SJSA1 (cell line): ENCODE data around the gene TFDP2. TPM values are rescaled to one million over a fixed set of nuclear protein-coding genes. Genes with fewer than 3 reads are reported as not detected.
"Not testable (repeated sequence)": the region's sequence is repeated elsewhere in the genome, so short reads cannot be mapped to it uniquely, and the experiment has no call there.

Experiments used
- DNase-seq, 2 experiments: peaks; one replicate each; pipeline ENCODE4 v3.0.0-alpha.2; 2015 to 2020; ENCODE audit warnings: low spot score in 2 of 2, low read depth in 1 of 2
- H3K27ac ChIP-seq: fragments of 250-450 bp; sonication (Bioruptor Pico); 2 replicates; pipeline ENCODE4 v1.5.1; 2020; ENCODE audit warnings: mild to moderate bottlenecking, moderate library complexity
- H3K27me3 ChIP-seq: fragments of 250-450 bp; sonication (Bioruptor Pico); replicated peaks from 2 replicates; pipeline ENCODE4 v1.5.1; 2020; ENCODE audit warnings: mild to moderate bottlenecking, moderate library complexity
- H3K36me3 ChIP-seq: fragments of 250-450 bp; sonication (Bioruptor Pico); 2 replicates; pipeline ENCODE4 v1.5.1; 2020; ENCODE audit warnings: mild to moderate bottlenecking
- H3K4me1 ChIP-seq: fragments of 250-450 bp; sonication (Bioruptor Pico); replicated peaks from 2 replicates; pipeline ENCODE4 v1.6.1; 2021; ENCODE audit warnings: mild to moderate bottlenecking
- H3K4me3 ChIP-seq: fragments of 250-450 bp; sonication (Bioruptor Pico); 2 replicates; pipeline ENCODE4 v1.5.1; 2020; ENCODE audit warnings: mild to moderate bottlenecking
- H3K9me3 ChIP-seq: fragments of 250-450 bp; sonication (Bioruptor Pico); replicated peaks from 2 replicates; pipeline ENCODE4 v1.5.1; 2020; ENCODE audit warnings: mild to moderate bottlenecking
- total RNA-seq: library from RNA; depleted of rRNA; stranded (reverse); fragments of >200 nt; shearing (Covaris generic); gene quantifications from 2 replicates; pipeline ENCODE4 v1.2.3, GENCODE V29; 2014

The TFDP2 gene
- total RNA-seq, 1 experiment from 2014 or later, result 119 TPM

- Histone ChIP-seq H3K9me3 (no peaks in the 10 kb centered on the region), H3K4me3 (no peak overlapping the region), H3K36me3 (no peaks in the 10 kb centered on the region), H3K27ac (no peak overlapping the region), H3K4me1 (no peaks in the 10 kb centered on the region), H3K27me3 (no peaks in the 10 kb centered on the region)
- DNase-seq, result no peak
Measured at GRCh38 chr3:142115867-142116668, 33.3 kb downstream of the TFDP2 start.

- no peak for DNase-seq
- no peaks in the 10 kb centered on the region for H3K4me1 ChIP-seq
- no peak overlapping the region for H3K27ac ChIP-seq
- no peaks in the 10 kb centered on the region for H3K27me3 ChIP-seq
- H3K4me3 ChIP-seq, result no peak overlapping the region
- H3K36me3 ChIP-seq, result no peaks in the 10 kb centered on the region
- H3K9me3 ChIP-seq, result no peaks in the 10 kb centered on the region
Measured at GRCh38 chr3:142112601-142113000, 36.7 kb downstream of the TFDP2 start.

- DNase-seq, result no peak
- Histone ChIP-seq H3K4me1 (no peaks in the 10 kb centered on the region), H3K36me3 (no peaks in the 10 kb centered on the region), H3K4me3 (no peak overlapping the region), H3K27me3 (no peaks in the 10 kb centered on the region), H3K9me3 (no peaks in the 10 kb centered on the region), H3K27ac (no peak overlapping the region)
Measured at GRCh38 chr3:142106548-142106947, 42.8 kb downstream of the TFDP2 start.

DNA sequence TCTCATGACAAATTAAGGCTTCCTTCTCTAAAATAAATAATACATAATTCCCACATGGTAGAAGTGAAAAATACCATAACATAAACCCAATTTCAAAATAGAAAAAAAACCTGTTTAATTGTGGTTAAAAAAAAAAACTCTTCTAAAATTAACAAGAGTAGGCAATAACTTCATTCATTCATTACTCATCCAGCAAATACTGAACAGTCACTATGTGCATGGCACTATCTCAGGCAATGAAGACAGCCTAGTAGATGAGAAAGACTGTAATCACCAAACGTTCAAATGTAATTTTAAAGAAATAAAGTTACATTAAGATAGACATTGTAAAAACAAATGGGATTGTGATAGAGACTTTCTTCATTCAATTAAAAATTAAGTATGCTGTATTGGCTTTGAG is 43.4 kb downstream of the TFDP2 start:
- Histone ChIP-seq H3K4me3 (no peak overlapping the region), H3K27ac (no peak overlapping the region), H3K27me3 (no peaks in the 10 kb centered on the region), H3K4me1 (no peaks in the 10 kb centered on the region), H3K9me3 (no peaks in the 10 kb centered on the region), H3K36me3 (no peaks in the 10 kb centered on the region)
- no peak for DNase-seq

DNA sequence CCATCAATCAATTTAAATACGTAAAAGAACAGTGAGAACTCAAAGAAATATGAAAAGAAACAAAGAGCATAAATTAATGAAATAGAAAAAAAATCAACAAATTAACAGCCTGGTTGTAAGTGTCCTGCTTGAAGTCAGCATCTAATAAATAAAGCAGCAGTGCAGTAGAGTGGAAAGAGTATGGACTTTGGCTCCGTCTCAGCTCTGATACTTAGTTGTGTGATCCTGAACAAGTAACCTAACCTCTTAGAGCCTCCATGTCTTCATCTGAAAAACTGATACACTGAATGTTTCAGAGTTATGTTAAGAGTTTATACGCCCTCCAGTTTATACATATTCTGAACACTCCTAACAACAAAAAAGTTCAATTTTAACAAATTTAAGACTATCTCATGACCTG is 44.6 kb downstream of the TFDP2 start:
- Histone ChIP-seq H3K4me1 (no peaks in the 10 kb centered on the region), H3K27ac (no peak overlapping the region), H3K27me3 (no peaks in the 10 kb centered on the region), H3K4me3 (no peak overlapping the region), H3K9me3 (no peaks in the 10 kb centered on the region), H3K36me3 (no peaks in the 10 kb centered on the region)
- DNase-seq, result no peak

DNA sequence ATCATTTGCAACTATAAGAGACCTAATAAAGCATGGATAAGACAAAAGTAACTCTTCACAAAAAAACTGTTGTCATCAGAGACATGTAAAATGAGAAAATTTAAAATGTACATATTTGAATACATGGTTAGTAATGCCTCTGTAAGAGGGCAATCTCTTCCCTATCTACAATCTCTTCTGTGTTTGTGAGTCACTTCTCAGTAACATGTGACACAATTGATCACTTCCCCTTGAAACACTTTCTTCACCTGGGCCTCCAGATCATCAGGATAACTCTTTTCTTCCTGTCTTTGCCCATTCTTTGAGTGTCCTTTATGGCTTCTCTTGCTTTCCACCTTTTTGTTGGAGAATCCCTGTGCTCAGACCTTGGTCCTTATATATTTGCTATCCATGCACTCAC is 50.4 kb downstream of the TFDP2 start:
- Histone ChIP-seq H3K27me3 (no peaks in the 10 kb centered on the region), H3K27ac (no peak overlapping the region), H3K4me1 (no peaks in the 10 kb centered on the region), H3K4me3 (no peak overlapping the region), H3K9me3 (no peaks in the 10 kb centered on the region), H3K36me3 (no peaks in the 10 kb centered on the region)
- DNase-seq, result no peak

- no peak for DNase-seq
- Histone ChIP-seq H3K36me3 (no peaks in the 10 kb centered on the region), H3K4me3 (no peak overlapping the region), H3K4me1 (no peaks in the 10 kb centered on the region), H3K9me3 (no peaks in the 10 kb centered on the region), H3K27ac (no peak overlapping the region), H3K27me3 (no peaks in the 10 kb centered on the region)
Measured at GRCh38 chr3:142097099-142097843, 52.1 kb downstream of the TFDP2 start.

DNA sequence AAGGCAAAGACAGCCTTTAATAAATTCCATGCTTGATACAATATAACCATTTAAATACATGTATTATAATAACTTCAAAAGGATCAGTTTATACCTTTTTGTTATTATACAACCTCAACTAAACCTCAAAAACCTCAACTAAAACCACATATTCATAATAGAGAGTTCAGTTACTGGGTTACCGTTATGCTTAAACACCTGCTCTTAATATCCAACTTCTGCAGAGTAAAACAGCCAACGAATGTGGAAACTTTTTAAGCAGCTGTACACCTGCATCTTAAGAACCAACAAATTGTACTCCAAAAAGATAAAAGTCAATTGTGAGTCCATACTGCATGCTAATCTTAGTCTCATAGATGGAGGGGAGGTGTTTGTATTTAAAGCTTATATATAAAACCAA is 53.5 kb downstream of the TFDP2 start:
- no peak overlapping the region for H3K4me3 ChIP-seq
- H3K36me3 ChIP-seq, result no peaks in the 10 kb centered on the region
- no peaks in the 10 kb centered on the region for H3K27me3 ChIP-seq
- no peaks in the 10 kb centered on the region for H3K9me3 ChIP-seq
- no peak overlapping the region for H3K27ac ChIP-seq
- DNase-seq, result no peak
- H3K4me1 ChIP-seq, result no peaks in the 10 kb centered on the region

- H3K27ac ChIP-seq, H3K4me1 ChIP-seq, H3K27me3 ChIP-seq, H3K4me3 ChIP-seq, H3K9me3 ChIP-seq, DNase-seq, H3K36me3 ChIP-seq: not testable (repeated sequence)
Measured at GRCh38 chr3:142088925-142089324, 60.4 kb downstream of the TFDP2 start.

DNA sequence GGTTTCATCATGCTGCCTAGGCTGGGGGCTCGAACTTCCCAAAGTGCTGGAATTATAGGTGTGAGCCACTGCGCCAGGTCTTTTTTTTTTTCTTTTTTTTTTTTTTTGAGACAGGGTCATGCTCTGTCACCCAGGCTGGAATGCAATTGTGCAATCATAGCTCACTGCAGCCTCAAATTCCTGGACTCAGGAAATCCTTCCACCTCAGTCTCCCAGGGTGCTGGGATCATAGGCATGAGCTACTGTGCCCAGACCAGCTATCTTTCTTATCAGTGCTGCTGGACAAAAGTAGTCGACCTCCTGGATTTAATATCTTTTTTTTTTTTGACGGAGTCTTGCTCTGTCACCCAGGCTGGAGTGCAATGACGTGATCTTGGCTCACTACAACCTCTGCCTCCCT is 60.8 kb downstream of the TFDP2 start:
- DNase-seq, result no peak
- Histone ChIP-seq H3K9me3 (no peaks in the 10 kb centered on the region), H3K27me3 (no peaks in the 10 kb centered on the region), H3K36me3 (no peaks in the 10 kb centered on the region), H3K4me3 (no peak overlapping the region), H3K4me1 (peaks cover 4% of the 10 kb centered on the region; the same call in 1 of the 2 replicates), H3K27ac (no peak overlapping the region)

GRCh38 chr3:142087676-142088075 is 61.7 kb downstream of the TFDP2 start:
- Histone ChIP-seq H3K36me3 (no peaks in the 10 kb centered on the region), H3K9me3 (no peaks in the 10 kb centered on the region), H3K4me3 (no peak overlapping the region), H3K4me1 (peaks cover 4% of the 10 kb centered on the region; the same call in 1 of the 2 replicates), H3K27ac (no peak overlapping the region), H3K27me3 (no peaks in the 10 kb centered on the region)
- peak in 1 of 2 experiments; percentile 2 for DNase-seq

- Histone ChIP-seq H3K27me3 (no peaks in the 10 kb centered on the region), H3K9me3 (no peaks in the 10 kb centered on the region)
Measured at GRCh38 chr3:142086581-142087090, 62.7 kb downstream of the TFDP2 start.

DNA sequence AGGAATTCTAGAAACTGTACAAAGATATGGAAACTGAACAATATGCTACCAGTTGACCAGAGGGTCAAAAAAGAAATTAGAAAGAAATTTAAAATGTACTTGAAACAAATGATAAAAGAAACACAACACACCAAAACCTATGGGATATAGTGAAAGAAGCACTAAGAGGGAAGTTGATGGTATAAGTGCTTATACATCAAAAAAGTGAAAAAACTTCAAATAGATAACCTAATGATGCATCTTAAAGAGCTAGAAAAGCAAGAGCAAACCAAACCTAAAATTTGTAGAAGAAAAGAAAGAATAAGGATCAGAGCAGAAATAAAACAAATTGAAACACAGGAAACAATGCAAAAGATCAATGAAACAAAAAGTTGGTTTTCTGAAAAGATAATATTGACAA is 68.2 kb downstream of the TFDP2 start:
- Histone ChIP-seq H3K27ac (no peak overlapping the region), H3K9me3 (no peaks in the 10 kb centered on the region), H3K27me3 (no peaks in the 10 kb centered on the region), H3K4me1 (no peaks in the 10 kb centered on the region), H3K4me3 (no peak overlapping the region), H3K36me3 (no peaks in the 10 kb centered on the region)
- no peak for DNase-seq

More at GRCh38 chr3:142086581-142087090, 62.7 kb downstream of the TFDP2 start:
- Histone ChIP-seq H3K4me1 (peaks cover 4% of the 10 kb centered on the region; the same call in 1 of the 2 replicates), H3K4me3 (no peak overlapping the region), H3K36me3 (no peaks in the 10 kb centered on the region), H3K27ac (no peak overlapping the region)
- DNase-seq, result no peak

DNA sequence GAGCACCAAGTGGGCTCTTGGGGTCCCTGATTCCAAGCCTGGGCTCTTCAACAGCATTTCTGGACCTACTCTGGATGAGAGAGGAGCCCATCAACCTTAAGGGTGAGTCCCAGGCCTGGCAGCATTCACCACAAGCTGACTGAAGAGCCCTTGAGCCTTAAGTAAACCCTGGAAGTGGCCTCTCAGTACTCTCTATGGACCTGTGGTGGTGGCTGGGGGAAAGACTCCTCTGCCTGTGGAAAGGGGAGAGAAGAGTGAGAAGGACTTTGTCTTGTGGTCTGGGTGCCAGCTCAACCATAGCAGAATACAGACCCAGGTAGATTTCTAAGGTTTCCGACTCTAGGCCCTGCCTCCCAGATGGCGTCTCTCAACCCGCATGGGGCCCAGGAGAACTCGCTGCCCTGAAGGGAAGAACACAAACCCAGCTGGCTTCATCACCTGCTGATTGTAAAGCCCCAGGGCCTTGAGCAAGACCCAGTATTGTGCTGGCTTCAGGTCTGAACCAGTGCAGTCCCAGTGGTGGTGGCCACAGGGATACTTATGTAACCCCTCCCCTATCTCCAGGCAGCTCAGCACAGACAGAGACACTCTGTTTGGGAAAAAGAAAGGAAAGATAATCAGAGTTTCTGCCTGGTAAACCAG is 71.4 kb downstream of the TFDP2 start:
- no peaks in the 10 kb centered on the region for H3K9me3 ChIP-seq
- no peak overlapping the region for H3K4me3 ChIP-seq
- no peaks in the 10 kb centered on the region for H3K36me3 ChIP-seq
- no peak overlapping the region for H3K27ac ChIP-seq
- DNase-seq, result no peak
- no peaks in the 10 kb centered on the region for H3K4me1 ChIP-seq
- no peaks in the 10 kb centered on the region for H3K27me3 ChIP-seq
